Calu3 (cell line): ENCODE measurements around the gene KHK. TPM values are rescaled to one million over a fixed set of nuclear protein-coding genes. Genes with fewer than 3 reads are reported as not detected.
A peak's percentile ranks its signal among the peaks of the same experiment; 100 is the strongest.

Experiments
- BruUV-seq: library from RNA; stranded (reverse); fragments of 400-500 nt; replicated peaks from 2 replicates; lab custom pipeline; 2021; lab: Mats Ljungman, UMichigan
- CTCF ChIA-PET: fragments of 300-600 bp; sonication (Branson Sonifier 250); formaldehyde crosslinking; loops from one replicate; lab custom pipeline; 2022; ENCODE audit warnings: antibody characterized with exemption; lab: Charles Lee
- DNase-seq: peaks from one replicate; pipeline ENCODE4 v3.0.0; 2022
- H3K27ac Mint-ChIP-seq: one replicate; pipeline ENCODE4 v1.8.0; 2022; ENCODE audit warnings: mixed read lengths; ENCODE audit not compliant: unreplicated experiment
- H3K27me3 Mint-ChIP-seq: one replicate; pipeline ENCODE4 v1.8.0; 2022; ENCODE audit warnings: mixed read lengths; ENCODE audit not compliant: unreplicated experiment
- H3K36me3 Mint-ChIP-seq: one replicate; pipeline ENCODE4 v1.8.0; 2022; ENCODE audit warnings: mild to moderate bottlenecking, moderate library complexity, mixed read lengths; ENCODE audit not compliant: insufficient read depth, unreplicated experiment
- H3K4me1 Mint-ChIP-seq: one replicate; pipeline ENCODE4 v1.8.0; 2022; ENCODE audit warnings: mild to moderate bottlenecking, low read depth, mixed read lengths; ENCODE audit not compliant: unreplicated experiment
- H3K4me3 Mint-ChIP-seq: one replicate; pipeline ENCODE4 v1.8.0; 2022; ENCODE audit warnings: mild to moderate bottlenecking, low read depth, moderate library complexity, mixed read lengths; ENCODE audit not compliant: unreplicated experiment
- H3K9me3 Mint-ChIP-seq: one replicate; pipeline ENCODE4 v1.8.0; 2022; ENCODE audit warnings: low read depth, mixed read lengths; ENCODE audit not compliant: unreplicated experiment
- intact Hi-C: fragments of 100-400 bp; cut with micrococcal nuclease; formaldehyde crosslinking; loops from one replicate; pipeline ENCODE4 v1.10.0; 2022; ENCODE audit not compliant: unreplicated experiment
- total RNA-seq: library from RNA; stranded (reverse); gene quantifications from 2 replicates; pipeline ENCODE4 v1.2.3, GENCODE V29; 2022
- TF ChIP-seq, protein P1 (sequence below): fragments of 200-600 bp; IDR thresholded peaks from one replicate; pipeline ENCODE4 v1.8.0; 2022; ENCODE audit warnings: antibody characterized with exemption; ENCODE audit not compliant: unreplicated experiment

KHK gene
- total RNA-seq, 1 experiment from 2014 or later = 4.2 TPM

DNA sequence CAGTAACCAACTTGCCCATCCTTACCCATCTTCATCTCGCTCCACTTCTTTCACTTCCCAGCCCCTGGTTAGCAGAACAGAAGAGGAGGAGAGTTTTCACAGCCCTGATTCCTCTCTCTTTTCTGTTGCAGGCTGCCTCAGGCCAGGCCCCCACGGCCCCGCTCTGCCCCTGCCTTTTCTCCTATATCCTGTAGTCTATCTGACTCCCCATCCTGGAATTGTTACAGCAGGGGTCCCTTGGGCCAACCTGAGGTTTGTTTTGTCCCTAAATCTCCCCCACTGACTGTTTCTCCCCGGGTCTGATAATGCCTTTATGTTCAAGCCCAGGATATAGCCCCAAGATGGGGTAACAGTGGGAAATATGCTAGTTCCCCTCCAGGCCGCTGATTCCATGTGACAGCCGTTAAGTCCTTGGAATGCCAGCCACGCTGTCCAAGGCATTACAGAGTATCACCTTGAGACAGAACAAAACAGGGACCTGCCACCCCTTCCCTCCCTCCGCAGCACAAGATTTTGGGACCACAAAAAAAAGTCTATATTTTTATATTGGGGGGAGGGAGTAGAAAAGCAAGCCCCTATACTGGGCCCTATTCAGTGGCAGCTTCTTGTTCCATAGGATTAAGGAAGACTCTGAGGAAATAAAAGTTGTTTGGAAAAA lies 16.5 kb upstream of the KHK start:
- intact Hi-C loops = no loop called here
- H3K4me3 Mint-ChIP-seq = peak overlapping the region; percentile 85
- no peak for DNase-seq
- no peaks in the 10 kb centered on the region for H3K9me3 Mint-ChIP-seq
- peaks cover 20% of the 10 kb centered on the region for H3K4me1 Mint-ChIP-seq
- peaks cover 60% of the 10 kb centered on the region for H3K36me3 Mint-ChIP-seq
- H3K27me3 Mint-ChIP-seq = peaks cover 19% of the 10 kb centered on the region
- TF ChIP-seq, protein P1, sequence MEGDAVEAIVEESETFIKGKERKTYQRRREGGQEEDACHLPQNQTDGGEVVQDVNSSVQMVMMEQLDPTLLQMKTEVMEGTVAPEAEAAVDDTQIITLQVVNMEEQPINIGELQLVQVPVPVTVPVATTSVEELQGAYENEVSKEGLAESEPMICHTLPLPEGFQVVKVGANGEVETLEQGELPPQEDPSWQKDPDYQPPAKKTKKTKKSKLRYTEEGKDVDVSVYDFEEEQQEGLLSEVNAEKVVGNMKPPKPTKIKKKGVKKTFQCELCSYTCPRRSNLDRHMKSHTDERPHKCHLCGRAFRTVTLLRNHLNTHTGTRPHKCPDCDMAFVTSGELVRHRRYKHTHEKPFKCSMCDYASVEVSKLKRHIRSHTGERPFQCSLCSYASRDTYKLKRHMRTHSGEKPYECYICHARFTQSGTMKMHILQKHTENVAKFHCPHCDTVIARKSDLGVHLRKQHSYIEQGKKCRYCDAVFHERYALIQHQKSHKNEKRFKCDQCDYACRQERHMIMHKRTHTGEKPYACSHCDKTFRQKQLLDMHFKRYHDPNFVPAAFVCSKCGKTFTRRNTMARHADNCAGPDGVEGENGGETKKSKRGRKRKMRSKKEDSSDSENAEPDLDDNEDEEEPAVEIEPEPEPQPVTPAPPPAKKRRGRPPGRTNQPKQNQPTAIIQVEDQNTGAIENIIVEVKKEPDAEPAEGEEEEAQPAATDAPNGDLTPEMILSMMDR = no peak
- H3K27ac Mint-ChIP-seq = peak overlapping the region; percentile 58
- no TSS peak for BruUV-seq
- CTCF ChIA-PET = no interaction called here

DNA sequence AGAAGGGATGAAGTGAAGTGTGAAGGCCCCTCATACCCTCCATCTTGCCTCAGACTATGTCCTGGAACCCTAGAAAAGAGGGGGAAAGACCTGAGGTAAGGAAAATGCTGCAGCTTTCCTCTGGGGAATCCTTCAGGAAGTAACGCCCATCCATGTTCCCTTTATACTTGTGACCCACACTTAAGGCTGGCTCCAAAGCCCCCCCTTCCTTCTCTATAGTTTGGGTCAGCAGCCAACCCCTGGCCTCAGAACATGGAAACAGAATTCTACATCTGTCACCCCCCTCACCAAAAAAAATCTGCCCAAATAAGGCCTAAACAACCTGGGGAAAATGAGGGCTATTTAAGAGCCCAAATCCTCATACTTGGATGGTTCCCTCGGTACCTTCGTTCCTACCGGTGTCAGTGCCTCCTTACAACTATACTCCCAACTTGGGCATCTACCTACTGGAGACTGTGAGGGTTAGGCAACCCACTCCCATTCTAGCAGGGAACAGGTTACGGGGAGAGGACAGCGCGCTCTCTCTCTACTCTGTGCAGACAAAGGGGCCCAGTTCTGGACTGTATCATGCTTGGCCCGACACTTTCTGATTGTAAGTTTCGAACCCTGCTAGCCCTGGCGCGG lies 15.8 kb upstream of the KHK start:
- H3K36me3 Mint-ChIP-seq = peaks cover 54% of the 10 kb centered on the region
- H3K4me1 Mint-ChIP-seq = peaks cover 20% of the 10 kb centered on the region
- TF ChIP-seq, protein P1 = no peak
- H3K4me3 Mint-ChIP-seq = peak overlapping the region; percentile 85
- BruUV-seq = TSS peak; percentile 72
- intact Hi-C loops = no loop called here
- peak overlapping the region; percentile 58 for H3K27ac Mint-ChIP-seq
- no peaks in the 10 kb centered on the region for H3K9me3 Mint-ChIP-seq
- no peak for DNase-seq
- CTCF ChIA-PET = interaction anchor here (0.8 to 1.5 kb wide), 4 partner anchors 11 to 225 kb away, joined by 3 to 7 read pairs (median 4); partner anchors contain the start of gene AGBL5
- H3K27me3 Mint-ChIP-seq = peaks cover 26% of the 10 kb centered on the region

DNA sequence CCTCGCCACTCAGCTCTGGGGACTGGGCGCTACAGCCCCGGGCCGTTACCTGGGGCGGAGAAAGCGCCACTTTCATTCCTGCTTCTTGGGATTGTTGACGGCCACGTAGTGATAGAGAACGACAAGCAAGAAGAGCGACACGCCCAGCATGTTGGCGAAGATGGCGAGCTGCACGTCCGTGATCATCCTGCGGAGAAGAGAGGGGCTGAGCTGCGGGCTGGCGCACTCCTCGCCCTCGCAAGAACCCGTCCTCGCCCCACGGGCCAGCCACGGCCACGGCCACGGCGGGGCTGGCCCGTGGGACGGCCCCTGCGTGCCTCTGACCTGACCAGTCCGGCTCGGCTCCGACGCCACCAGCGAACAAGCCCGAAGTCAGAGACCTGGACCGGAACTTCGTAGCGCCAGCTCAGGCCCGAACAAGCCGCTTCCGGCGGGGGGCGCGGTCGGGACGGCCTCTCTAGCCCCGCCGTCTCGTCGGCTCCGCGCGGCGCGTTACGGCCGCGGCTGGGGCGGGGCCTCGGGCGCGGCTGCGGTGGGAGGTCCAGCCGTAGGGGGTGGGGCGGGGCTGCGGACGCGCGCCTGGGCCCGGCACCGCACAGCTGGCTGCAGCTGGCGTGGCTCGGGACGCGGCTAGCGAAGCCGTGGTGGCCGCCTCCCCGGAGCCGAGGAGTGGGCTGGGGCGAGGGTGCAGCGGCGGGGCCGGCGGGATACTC lies 15.1 kb upstream of the KHK start, which contains the start of gene OST4:
OST4 (minus strand) TSS at position 378 of the 713 bp plus-strand sequence.
- peaks cover 20% of the 10 kb centered on the region for H3K4me1 Mint-ChIP-seq
- TF ChIP-seq, protein P1 = no peak
- H3K36me3 Mint-ChIP-seq = peaks cover 48% of the 10 kb centered on the region
- peaks cover 33% of the 10 kb centered on the region for H3K27me3 Mint-ChIP-seq
- intact Hi-C loops = no loop called here
- peak; percentile 95 for DNase-seq
- CTCF ChIA-PET = interaction anchor here (0.6 to 1.5 kb wide), 5 partner anchors 10 to 225 kb away, joined by 3 to 7 read pairs (median 5); partner anchors contain the start of gene AGBL5
- peak within 1 kb of the TSS; percentile 58 for H3K27ac Mint-ChIP-seq
- BruUV-seq = no TSS peak
- peak within 1 kb of the TSS; percentile 85 for H3K4me3 Mint-ChIP-seq
- no peaks in the 10 kb centered on the region for H3K9me3 Mint-ChIP-seq

DNA sequence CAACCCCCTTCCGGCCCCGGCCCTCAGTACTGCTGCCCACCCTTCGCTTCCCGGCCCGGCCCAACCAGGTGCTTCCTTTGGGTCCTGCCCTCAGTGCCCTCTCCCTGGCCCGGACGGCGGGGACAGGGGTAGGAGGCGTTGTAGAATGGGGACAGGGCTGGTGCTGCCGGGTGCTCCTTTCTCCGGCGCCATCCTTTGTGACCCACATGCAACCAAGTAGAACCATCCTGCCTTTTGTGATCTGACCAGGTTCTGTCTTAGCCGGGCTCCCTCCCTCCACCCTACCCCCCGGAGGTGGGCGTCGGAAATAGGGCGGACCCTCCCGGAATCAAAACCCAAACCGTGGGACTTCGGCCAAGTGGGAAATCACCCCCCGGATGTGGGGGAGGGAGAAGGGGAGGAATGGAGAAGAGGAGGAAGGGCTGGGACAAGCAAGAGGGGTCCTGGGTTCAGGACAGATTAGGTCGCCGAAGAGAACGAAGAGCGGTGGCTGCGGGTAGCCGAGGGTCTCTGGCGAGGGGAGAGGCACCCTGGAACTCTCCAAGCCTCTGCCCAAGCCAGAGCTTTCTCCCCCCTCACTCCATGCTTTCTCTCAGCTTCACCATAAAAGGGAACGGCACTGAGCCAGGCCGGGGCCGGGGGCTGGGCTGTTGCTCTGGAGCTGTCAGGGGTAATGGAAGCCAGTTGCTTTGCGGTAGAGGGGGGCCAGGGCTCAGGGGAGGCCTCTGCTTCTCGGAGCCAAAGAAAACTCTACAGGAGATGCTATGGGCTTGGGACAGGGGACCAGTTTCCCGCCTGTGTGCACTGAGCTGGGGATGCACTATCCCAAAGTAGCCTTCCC lies 14.4 kb upstream of the KHK start:
- Mint-ChIP-seq H3K9me3 (no peaks in the 10 kb centered on the region), H3K27ac (no peak overlapping the region), H3K36me3 (peaks cover 40% of the 10 kb centered on the region), H3K4me3 (peak overlapping the region; percentile 85), H3K4me1 (peaks cover 20% of the 10 kb centered on the region), H3K27me3 (peaks cover 40% of the 10 kb centered on the region)
- TF ChIP-seq, protein P1 = no peak
- no peak for DNase-seq
- intact Hi-C loops = no loop called here
- CTCF ChIA-PET = interaction anchor here (0.8 to 1.5 kb wide), 5 partner anchors 9 to 226 kb away, joined by 3 to 7 read pairs (median 4); partner anchors contain the start of gene AGBL5
- no TSS peak for BruUV-seq
